WTC11 (cell line): ENCODE data around the gene KRABD2.

Experiments
- ATAC-seq: fragments of 200-7000 bp; cut with Tn5 transposase; 2 replicates; pipeline ENCODE4 v1.10.0; 2021; ENCODE audit warnings: mild to moderate bottlenecking, moderate library complexity
- CTCF ChIA-PET: fragments of 300-600 bp; sonication (Branson Sonifier 250); formaldehyde crosslinking; loops from one replicate; lab custom pipeline; 2021; ENCODE audit warnings: antibody characterized with exemption; lab: Charles Lee
- POLR2A ChIA-PET: fragments of 350-600 bp; sonication (Branson Sonifier 250); formaldehyde crosslinking; loops from one replicate; lab custom pipeline; 2021; ENCODE audit warnings: antibody characterized with exemption; lab: Charles Lee
- DNase-seq: peaks from one replicate; pipeline ENCODE4 v3.0.0; 2021; ENCODE audit warnings: low spot score
- H3K27ac Mint-ChIP-seq: 2 replicates; pipeline ENCODE4 v1.8.0; 2021; ENCODE audit warnings: mixed read lengths
- H3K27me3 Mint-ChIP-seq: 2 replicates; pipeline ENCODE4 v1.8.0; 2021; ENCODE audit warnings: low read depth, mild to moderate bottlenecking, moderate library complexity, mixed read lengths
- H3K36me3 Mint-ChIP-seq: 2 replicates; pipeline ENCODE4 v1.8.0; 2021; ENCODE audit warnings: mixed read lengths
- H3K4me1 Mint-ChIP-seq: 2 replicates; pipeline ENCODE4 v1.8.0; 2022; ENCODE audit warnings: mixed read lengths
- H3K4me3 Mint-ChIP-seq: 2 replicates; pipeline ENCODE4 v1.8.0; 2021; ENCODE audit warnings: mild to moderate bottlenecking, moderate library complexity, mixed read lengths
- H3K9me3 Mint-ChIP-seq: 2 replicates; pipeline ENCODE4 v1.8.0; 2021; ENCODE audit warnings: mixed read lengths
- FOXJ3 ChIP-seq: sonication (generic); formaldehyde crosslinking; IDR thresholded peaks from 2 replicates; pipeline ENCODE4 v1.9.0; 2021; ENCODE audit warnings: missing genetic modification reagents, mild to moderate bottlenecking, borderline replicate concordance
- KAT7 ChIP-seq: sonication (generic); formaldehyde crosslinking; IDR thresholded peaks from 2 replicates; pipeline ENCODE4 v1.8.1; 2023; ENCODE audit warnings: missing genetic modification reagents, mild to moderate bottlenecking, borderline replicate concordance
- NFYB ChIP-seq: sonication (generic); formaldehyde crosslinking; conservative IDR thresholded peaks from 2 replicates; pipeline ENCODE4 v1.8.0; 2022; ENCODE audit warnings: low read depth, missing genetic modification reagents
- PRRX2 ChIP-seq: fragments of 250-450 bp; sonication (Bioruptor Pico); IDR thresholded peaks from 2 replicates; pipeline ENCODE4 v1.8.0; 2021; ENCODE audit warnings: mild to moderate bottlenecking
- SP1 ChIP-seq: sonication (generic); formaldehyde crosslinking; conservative IDR thresholded peaks from 2 replicates; pipeline ENCODE4 v1.8.1; 2022; ENCODE audit warnings: missing genetic modification reagents
- TEAD1 ChIP-seq: sonication (generic); formaldehyde crosslinking; IDR thresholded peaks from 2 replicates; pipeline ENCODE4 v1.8.0; 2022; ENCODE audit warnings: mild to moderate bottlenecking, missing genetic modification reagents
- TP53 ChIP-seq: sonication (generic); formaldehyde crosslinking; IDR thresholded peaks from 2 replicates; pipeline ENCODE4 v1.8.1; 2023; ENCODE audit warnings: mild to moderate bottlenecking, missing genetic modification reagents
- TF ChIP-seq, protein P1 (sequence below): sonication (generic); formaldehyde crosslinking; IDR thresholded peaks from 2 replicates; pipeline ENCODE4 v1.8.1; 2022; ENCODE audit warnings: mild to moderate bottlenecking, missing genetic modification reagents, moderate library complexity, borderline replicate concordance
- TF ChIP-seq, protein P2 (sequence below): sonication (generic); formaldehyde crosslinking; IDR thresholded peaks from 2 replicates; pipeline ENCODE4 v1.8.1; 2023; ENCODE audit warnings: mild to moderate bottlenecking, missing genetic modification reagents, moderate library complexity
- TF ChIP-seq, protein P3 (sequence below): sonication (generic); formaldehyde crosslinking; IDR thresholded peaks from 2 replicates; pipeline ENCODE4 v1.8.1; 2023; ENCODE audit warnings: mild to moderate bottlenecking, moderate library complexity, missing genetic modification reagents
- TF ChIP-seq, protein P4 (sequence below): sonication (generic); formaldehyde crosslinking; IDR thresholded peaks from 2 replicates; pipeline ENCODE4 v1.8.1; 2023; ENCODE audit warnings: mild to moderate bottlenecking, missing genetic modification reagents, moderate library complexity
- TF ChIP-seq, protein P5 (sequence below): fragments of 200-600 bp; IDR thresholded peaks from 2 replicates; pipeline ENCODE4 v1.8.0; 2022; ENCODE audit warnings: antibody characterized with exemption
- TF ChIP-seq, protein P6 (sequence below): sonication (generic); formaldehyde crosslinking; IDR thresholded peaks from 2 replicates; pipeline ENCODE4 v1.8.0; 2022; ENCODE audit warnings: mild to moderate bottlenecking, missing genetic modification reagents
- TF ChIP-seq, protein P7 (sequence below): sonication (generic); formaldehyde crosslinking; IDR thresholded peaks from 2 replicates; pipeline ENCODE4 v1.8.1; 2023; ENCODE audit warnings: mild to moderate bottlenecking, missing genetic modification reagents
- TF ChIP-seq, protein P8 (sequence below): sonication (generic); formaldehyde crosslinking; IDR thresholded peaks from 2 replicates; pipeline ENCODE4 v1.8.0; 2023; ENCODE audit warnings: mild to moderate bottlenecking, missing genetic modification reagents
- TF ChIP-seq, protein P9 (sequence below): fragments of 250-450 bp; sonication (Bioruptor Pico); IDR thresholded peaks from 2 replicates; pipeline ENCODE4 v1.8.0; 2021; ENCODE audit warnings: mild to moderate bottlenecking

The KRABD2 gene

DNA sequence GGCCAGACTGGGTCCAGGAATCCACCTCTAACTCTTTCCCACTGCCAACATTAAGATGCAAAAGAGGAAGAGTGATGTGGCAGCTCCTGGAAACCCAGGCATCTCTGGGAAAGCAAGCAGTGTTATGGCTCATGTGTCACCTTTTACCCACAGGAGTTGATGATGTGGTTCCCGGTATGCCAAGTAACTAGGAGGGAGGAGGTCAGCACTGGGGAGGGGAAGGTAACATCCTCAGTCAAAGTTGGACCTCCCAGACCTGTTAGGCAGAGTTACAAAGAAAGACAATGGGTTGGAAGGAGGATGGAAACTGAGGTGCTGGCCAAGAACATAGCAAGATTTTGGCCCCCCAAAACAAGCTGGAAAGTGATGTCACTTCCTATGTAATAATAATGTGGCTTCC, 11.4 kb downstream of the KRABD2 start:
- Mint-ChIP-seq H3K9me3 (no peaks in the 10 kb centered on the region), H3K27ac (peak overlapping the region; percentile 92; the same call in 1 of the 2 replicates), H3K27me3 (no peaks in the 10 kb centered on the region), H3K36me3 (peaks cover 20% of the 10 kb centered on the region)
- TF ChIP-seq, protein P1, sequence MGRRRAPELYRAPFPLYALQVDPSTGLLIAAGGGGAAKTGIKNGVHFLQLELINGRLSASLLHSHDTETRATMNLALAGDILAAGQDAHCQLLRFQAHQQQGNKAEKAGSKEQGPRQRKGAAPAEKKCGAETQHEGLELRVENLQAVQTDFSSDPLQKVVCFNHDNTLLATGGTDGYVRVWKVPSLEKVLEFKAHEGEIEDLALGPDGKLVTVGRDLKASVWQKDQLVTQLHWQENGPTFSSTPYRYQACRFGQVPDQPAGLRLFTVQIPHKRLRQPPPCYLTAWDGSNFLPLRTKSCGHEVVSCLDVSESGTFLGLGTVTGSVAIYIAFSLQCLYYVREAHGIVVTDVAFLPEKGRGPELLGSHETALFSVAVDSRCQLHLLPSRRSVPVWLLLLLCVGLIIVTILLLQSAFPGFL (CRISPR knock-in tag): no peak
- TF ChIP-seq PRRX2 (CRISPR knock-in tag) (no peak), FOXJ3 (CRISPR knock-in tag) (no peak), KAT7 (CRISPR knock-in tag) (no peak)
- TF ChIP-seq, protein P2, sequence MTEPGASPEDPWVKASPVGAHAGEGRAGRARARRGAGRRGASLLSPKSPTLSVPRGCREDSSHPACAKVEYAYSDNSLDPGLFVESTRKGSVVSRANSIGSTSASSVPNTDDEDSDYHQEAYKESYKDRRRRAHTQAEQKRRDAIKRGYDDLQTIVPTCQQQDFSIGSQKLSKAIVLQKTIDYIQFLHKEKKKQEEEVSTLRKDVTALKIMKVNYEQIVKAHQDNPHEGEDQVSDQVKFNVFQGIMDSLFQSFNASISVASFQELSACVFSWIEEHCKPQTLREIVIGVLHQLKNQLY (CRISPR knock-in tag): no peak
- TF ChIP-seq, protein P3, sequence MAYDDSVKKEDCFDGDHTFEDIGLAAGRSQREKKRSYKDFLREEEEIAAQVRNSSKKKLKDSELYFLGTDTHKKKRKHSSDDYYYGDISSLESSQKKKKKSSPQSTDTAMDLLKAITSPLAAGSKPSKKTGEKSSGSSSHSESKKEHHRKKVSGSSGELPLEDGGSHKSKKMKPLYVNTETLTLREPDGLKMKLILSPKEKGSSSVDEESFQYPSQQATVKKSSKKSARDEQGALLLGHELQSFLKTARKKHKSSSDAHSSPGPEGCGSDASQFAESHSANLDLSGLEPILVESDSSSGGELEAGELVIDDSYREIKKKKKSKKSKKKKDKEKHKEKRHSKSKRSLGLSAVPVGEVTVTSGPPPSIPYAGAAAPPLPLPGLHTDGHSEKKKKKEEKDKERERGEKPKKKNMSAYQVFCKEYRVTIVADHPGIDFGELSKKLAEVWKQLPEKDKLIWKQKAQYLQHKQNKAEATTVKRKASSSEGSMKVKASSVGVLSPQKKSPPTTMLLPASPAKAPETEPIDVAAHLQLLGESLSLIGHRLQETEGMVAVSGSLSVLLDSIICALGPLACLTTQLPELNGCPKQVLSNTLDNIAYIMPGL: no peak
- TF ChIP-seq, protein P4, sequence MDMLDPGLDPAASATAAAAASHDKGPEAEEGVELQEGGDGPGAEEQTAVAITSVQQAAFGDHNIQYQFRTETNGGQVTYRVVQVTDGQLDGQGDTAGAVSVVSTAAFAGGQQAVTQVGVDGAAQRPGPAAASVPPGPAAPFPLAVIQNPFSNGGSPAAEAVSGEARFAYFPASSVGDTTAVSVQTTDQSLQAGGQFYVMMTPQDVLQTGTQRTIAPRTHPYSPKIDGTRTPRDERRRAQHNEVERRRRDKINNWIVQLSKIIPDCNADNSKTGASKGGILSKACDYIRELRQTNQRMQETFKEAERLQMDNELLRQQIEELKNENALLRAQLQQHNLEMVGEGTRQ (CRISPR knock-in tag): no peak
- TF ChIP-seq, protein P5, sequence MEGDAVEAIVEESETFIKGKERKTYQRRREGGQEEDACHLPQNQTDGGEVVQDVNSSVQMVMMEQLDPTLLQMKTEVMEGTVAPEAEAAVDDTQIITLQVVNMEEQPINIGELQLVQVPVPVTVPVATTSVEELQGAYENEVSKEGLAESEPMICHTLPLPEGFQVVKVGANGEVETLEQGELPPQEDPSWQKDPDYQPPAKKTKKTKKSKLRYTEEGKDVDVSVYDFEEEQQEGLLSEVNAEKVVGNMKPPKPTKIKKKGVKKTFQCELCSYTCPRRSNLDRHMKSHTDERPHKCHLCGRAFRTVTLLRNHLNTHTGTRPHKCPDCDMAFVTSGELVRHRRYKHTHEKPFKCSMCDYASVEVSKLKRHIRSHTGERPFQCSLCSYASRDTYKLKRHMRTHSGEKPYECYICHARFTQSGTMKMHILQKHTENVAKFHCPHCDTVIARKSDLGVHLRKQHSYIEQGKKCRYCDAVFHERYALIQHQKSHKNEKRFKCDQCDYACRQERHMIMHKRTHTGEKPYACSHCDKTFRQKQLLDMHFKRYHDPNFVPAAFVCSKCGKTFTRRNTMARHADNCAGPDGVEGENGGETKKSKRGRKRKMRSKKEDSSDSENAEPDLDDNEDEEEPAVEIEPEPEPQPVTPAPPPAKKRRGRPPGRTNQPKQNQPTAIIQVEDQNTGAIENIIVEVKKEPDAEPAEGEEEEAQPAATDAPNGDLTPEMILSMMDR: no peak
- TF ChIP-seq, all 79 proteins: peak for 0
- CTCF ChIA-PET: no interaction called here
- no peak overlapping the region for H3K4me3 Mint-ChIP-seq
- DNase-seq (no peak), ATAC-seq (no peak)
- peaks cover 13% of the 10 kb centered on the region for H3K4me1 Mint-ChIP-seq
- POLR2A ChIA-PET: no interaction called here

DNA sequence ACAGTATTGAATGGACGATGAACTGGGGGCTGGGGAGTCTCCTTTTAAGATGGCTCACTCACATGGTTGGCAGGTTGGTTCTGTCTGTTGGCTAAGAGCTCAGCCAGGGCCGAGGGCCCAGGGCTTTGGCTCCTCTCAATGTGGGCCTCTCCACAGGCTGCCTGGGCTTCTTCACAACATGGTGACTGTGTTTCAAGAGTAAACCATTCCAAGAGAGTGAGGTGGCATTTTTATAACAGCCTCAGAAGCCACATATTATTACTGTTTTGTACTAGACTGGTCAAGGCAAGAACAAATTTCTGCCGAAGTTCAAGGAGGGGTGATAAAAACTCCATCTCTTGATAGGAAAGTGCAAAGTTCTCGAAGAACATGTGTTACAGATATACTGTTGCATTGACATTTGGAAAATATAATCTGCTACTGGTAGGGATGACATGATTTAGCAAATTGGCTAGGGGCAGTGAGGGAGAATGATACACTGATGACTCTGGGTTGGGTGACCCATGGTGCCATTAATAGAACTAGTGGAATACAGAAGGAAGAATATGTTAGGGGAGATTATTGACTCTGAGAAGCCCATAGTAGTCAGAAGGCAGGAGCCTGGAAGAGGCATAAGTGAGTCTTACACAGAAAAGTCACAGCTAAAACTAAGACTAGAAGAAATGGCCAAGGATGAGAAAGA, 13.7 kb downstream of the KRABD2 start:
- POLR2A ChIA-PET: no interaction called here
- DNase-seq (no peak), ATAC-seq (no peak)
- CTCF ChIA-PET: no interaction called here
- no peak overlapping the region for H3K27ac Mint-ChIP-seq
- no peaks in the 10 kb centered on the region for H3K9me3 Mint-ChIP-seq
- peaks cover 2% of the 10 kb centered on the region; the same call in 1 of the 2 replicates for H3K36me3 Mint-ChIP-seq
- H3K27me3 Mint-ChIP-seq: no peaks in the 10 kb centered on the region
- peaks cover 25% of the 10 kb centered on the region for H3K4me1 Mint-ChIP-seq
- no peak overlapping the region for H3K4me3 Mint-ChIP-seq
- TF ChIP-seq TEAD1 (CRISPR knock-in tag) (no peak), SP1 (no peak), TP53 (CRISPR knock-in tag) (no peak), NFYB (CRISPR knock-in tag) (no peak), KAT7 (CRISPR knock-in tag) (no peak)
- TF ChIP-seq, protein P6, sequence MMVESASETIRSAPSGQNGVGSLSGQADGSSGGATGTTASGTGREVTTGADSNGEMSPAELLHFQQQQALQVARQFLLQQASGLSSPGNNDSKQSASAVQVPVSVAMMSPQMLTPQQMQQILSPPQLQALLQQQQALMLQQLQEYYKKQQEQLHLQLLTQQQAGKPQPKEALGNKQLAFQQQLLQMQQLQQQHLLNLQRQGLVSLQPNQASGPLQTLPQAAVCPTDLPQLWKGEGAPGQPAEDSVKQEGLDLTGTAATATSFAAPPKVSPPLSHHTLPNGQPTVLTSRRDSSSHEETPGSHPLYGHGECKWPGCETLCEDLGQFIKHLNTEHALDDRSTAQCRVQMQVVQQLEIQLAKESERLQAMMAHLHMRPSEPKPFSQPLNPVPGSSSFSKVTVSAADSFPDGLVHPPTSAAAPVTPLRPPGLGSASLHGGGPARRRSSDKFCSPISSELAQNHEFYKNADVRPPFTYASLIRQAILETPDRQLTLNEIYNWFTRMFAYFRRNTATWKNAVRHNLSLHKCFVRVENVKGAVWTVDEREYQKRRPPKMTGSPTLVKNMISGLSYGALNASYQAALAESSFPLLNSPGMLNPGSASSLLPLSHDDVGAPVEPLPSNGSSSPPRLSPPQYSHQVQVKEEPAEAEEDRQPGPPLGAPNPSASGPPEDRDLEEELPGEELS (CRISPR knock-in tag): no peak
- TF ChIP-seq, protein P7, sequence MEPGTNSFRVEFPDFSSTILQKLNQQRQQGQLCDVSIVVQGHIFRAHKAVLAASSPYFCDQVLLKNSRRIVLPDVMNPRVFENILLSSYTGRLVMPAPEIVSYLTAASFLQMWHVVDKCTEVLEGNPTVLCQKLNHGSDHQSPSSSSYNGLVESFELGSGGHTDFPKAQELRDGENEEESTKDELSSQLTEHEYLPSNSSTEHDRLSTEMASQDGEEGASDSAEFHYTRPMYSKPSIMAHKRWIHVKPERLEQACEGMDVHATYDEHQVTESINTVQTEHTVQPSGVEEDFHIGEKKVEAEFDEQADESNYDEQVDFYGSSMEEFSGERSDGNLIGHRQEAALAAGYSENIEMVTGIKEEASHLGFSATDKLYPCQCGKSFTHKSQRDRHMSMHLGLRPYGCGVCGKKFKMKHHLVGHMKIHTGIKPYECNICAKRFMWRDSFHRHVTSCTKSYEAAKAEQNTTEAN (CRISPR knock-in tag): no peak
- TF ChIP-seq, protein P8, sequence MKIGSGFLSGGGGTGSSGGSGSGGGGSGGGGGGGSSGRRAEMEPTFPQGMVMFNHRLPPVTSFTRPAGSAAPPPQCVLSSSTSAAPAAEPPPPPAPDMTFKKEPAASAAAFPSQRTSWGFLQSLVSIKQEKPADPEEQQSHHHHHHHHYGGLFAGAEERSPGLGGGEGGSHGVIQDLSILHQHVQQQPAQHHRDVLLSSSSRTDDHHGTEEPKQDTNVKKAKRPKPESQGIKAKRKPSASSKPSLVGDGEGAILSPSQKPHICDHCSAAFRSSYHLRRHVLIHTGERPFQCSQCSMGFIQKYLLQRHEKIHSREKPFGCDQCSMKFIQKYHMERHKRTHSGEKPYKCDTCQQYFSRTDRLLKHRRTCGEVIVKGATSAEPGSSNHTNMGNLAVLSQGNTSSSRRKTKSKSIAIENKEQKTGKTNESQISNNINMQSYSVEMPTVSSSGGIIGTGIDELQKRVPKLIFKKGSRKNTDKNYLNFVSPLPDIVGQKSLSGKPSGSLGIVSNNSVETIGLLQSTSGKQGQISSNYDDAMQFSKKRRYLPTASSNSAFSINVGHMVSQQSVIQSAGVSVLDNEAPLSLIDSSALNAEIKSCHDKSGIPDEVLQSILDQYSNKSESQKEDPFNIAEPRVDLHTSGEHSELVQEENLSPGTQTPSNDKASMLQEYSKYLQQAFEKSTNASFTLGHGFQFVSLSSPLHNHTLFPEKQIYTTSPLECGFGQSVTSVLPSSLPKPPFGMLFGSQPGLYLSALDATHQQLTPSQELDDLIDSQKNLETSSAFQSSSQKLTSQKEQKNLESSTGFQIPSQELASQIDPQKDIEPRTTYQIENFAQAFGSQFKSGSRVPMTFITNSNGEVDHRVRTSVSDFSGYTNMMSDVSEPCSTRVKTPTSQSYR (CRISPR knock-in tag): no peak
- TF ChIP-seq, protein P9, sequence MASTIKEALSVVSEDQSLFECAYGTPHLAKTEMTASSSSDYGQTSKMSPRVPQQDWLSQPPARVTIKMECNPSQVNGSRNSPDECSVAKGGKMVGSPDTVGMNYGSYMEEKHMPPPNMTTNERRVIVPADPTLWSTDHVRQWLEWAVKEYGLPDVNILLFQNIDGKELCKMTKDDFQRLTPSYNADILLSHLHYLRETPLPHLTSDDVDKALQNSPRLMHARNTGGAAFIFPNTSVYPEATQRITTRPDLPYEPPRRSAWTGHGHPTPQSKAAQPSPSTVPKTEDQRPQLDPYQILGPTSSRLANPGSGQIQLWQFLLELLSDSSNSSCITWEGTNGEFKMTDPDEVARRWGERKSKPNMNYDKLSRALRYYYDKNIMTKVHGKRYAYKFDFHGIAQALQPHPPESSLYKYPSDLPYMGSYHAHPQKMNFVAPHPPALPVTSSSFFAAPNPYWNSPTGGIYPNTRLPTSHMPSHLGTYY (CRISPR knock-in tag): no peak
- TF ChIP-seq, protein P5: no peak
